GM23338 (cell line): ENCODE measurements around the gene PRKD1. TPM values are rescaled to one million over a fixed set of nuclear protein-coding genes. Genes with fewer than 3 reads are reported as not detected.

ENCODE experiments used
- ATAC-seq: fragments of 200-7000 bp; cut with Tn5 transposase; 3 replicates; pipeline ENCODE4 v1.9.1; 2020
- DNase-seq: peaks from one replicate; pipeline ENCODE4 v3.0.0-alpha.2; 2015; ENCODE audit warnings: low spot score
- H2AFZ ChIP-seq: fragments of 200-600 bp; sonication (generic); 2 replicates; pipeline ENCODE4 v1.8.0; 2016; ENCODE audit warnings: antibody characterized with exemption, mild to moderate bottlenecking, moderate library complexity
- H3F3A ChIP-seq: fragments of 200-600 bp; sonication (generic); replicated peaks from 2 replicates; pipeline ENCODE4 v1.8.0; 2017; ENCODE audit warnings: antibody characterized with exemption, mixed run types, low read depth
- H3K27ac ChIP-seq: fragments of 200-600 bp; sonication (generic); 2 replicates; pipeline ENCODE4 v1.6.1; 2016; ENCODE audit warnings: low read depth
- H3K27me3 ChIP-seq: fragments of 200-600 bp; sonication (generic); 2 replicates; pipeline ENCODE4 v1.8.0; 2016; ENCODE audit warnings: mild to moderate bottlenecking, mixed run types, moderate library complexity; ENCODE audit not compliant: insufficient read depth
- H3K36me3 ChIP-seq: fragments of 200-600 bp; sonication (generic); 2 replicates; pipeline ENCODE4 v1.8.0; 2016; ENCODE audit warnings: mild to moderate bottlenecking; ENCODE audit not compliant: insufficient read depth
- H3K4me1 ChIP-seq: fragments of 200-600 bp; sonication (generic); 2 replicates; pipeline ENCODE4 v1.8.0; 2016; ENCODE audit warnings: mild to moderate bottlenecking, moderate library complexity; ENCODE audit not compliant: insufficient read depth
- H3K4me2 ChIP-seq: fragments of 200-600 bp; sonication (generic); 2 replicates; pipeline ENCODE4 v1.7.1; 2017; ENCODE audit warnings: mixed run types
- H3K4me3 ChIP-seq: fragments of 200-600 bp; sonication (generic); 2 replicates; pipeline ENCODE4 v1.6.1; 2016; ENCODE audit warnings: mixed run types
- H3K79me2 ChIP-seq: fragments of 200-600 bp; sonication (generic); replicated peaks from 2 replicates; pipeline ENCODE4 v1.8.0; 2017; ENCODE audit warnings: mild to moderate bottlenecking; ENCODE audit not compliant: insufficient read depth
- H3K9me2 ChIP-seq: fragments of 200-600 bp; sonication (generic); 2 replicates; pipeline ENCODE4 v1.8.0; 2017; ENCODE audit not compliant: insufficient read depth
- H4K20me1 ChIP-seq: fragments of 200-600 bp; sonication (generic); replicated peaks from 2 replicates; pipeline ENCODE4 v1.8.0; 2017; ENCODE audit warnings: mild to moderate bottlenecking; ENCODE audit not compliant: insufficient read depth
- H3K27ac Mint-ChIP-seq: 2 replicates; pipeline ENCODE4 v1.8.0; 2020; ENCODE audit warnings: inconsistent platforms, mild to moderate bottlenecking, moderate library complexity, mixed read lengths
- H3K27me3 Mint-ChIP-seq: 3 replicates; pipeline ENCODE4 v1.8.0; 2022; ENCODE audit warnings: low read depth, mild to moderate bottlenecking, moderate library complexity, mixed read lengths, inconsistent platforms; ENCODE audit not compliant: insufficient read depth, poor library complexity
- H3K36me3 Mint-ChIP-seq: 3 replicates; pipeline ENCODE4 v1.8.0; 2021; ENCODE audit warnings: low read depth, mild to moderate bottlenecking, inconsistent platforms, moderate library complexity, mixed read lengths
- H3K4me1 Mint-ChIP-seq: 3 replicates; pipeline ENCODE4 v1.8.0; 2020; ENCODE audit warnings: mild to moderate bottlenecking, inconsistent platforms, mixed read lengths
- H3K4me3 Mint-ChIP-seq: 3 replicates; pipeline ENCODE4 v1.8.0; 2021; ENCODE audit warnings: moderate library complexity, mild to moderate bottlenecking, inconsistent platforms, mixed read lengths
- H3K9me3 Mint-ChIP-seq: 3 replicates; pipeline ENCODE4 v1.8.0; 2020; ENCODE audit warnings: moderate library complexity, mild to moderate bottlenecking, inconsistent platforms, mixed read lengths
- CREB1 ChIP-seq: fragments of 250-450 bp; sonication (Bioruptor Pico); IDR thresholded peaks from 2 replicates; pipeline ENCODE4 v1.5.0; 2020; ENCODE audit warnings: low read depth, mild to moderate bottlenecking, moderate library complexity
- EZH2 ChIP-seq: fragments of 200-600 bp; sonication (generic); IDR thresholded peaks from one replicate; pipeline ENCODE4 v1.8.0; 2017; ENCODE audit warnings: antibody characterized with exemption, mild to moderate bottlenecking, low read depth; ENCODE audit not compliant: unreplicated experiment
- EZH2phosphoT487 ChIP-seq: fragments of 200-600 bp; sonication (generic); IDR thresholded peaks from one replicate; pipeline ENCODE4 v1.8.1; 2018; ENCODE audit warnings: antibody characterized with exemption; ENCODE audit not compliant: unreplicated experiment
- JUNB ChIP-seq: IDR thresholded peaks from one replicate; pipeline ENCODE4 v1.6.1; 2016; ENCODE audit warnings: antibody characterized with exemption; ENCODE audit not compliant: unreplicated experiment
- NANOG ChIP-seq: IDR thresholded peaks from 2 replicates; pipeline ENCODE4 v1.6.1; 2016; ENCODE audit warnings: antibody characterized with exemption, borderline replicate concordance
- STAT1 ChIP-seq: IDR thresholded peaks from one replicate; pipeline ENCODE4 v1.6.1; 2016; ENCODE audit warnings: antibody characterized with exemption; ENCODE audit not compliant: unreplicated experiment
- ZNF331 ChIP-seq: fragments of 250-450 bp; sonication (Bioruptor Pico); IDR thresholded peaks from 2 replicates; pipeline ENCODE4 v1.5.0; 2020; ENCODE audit warnings: low read depth, mild to moderate bottlenecking, moderate library complexity
- polyA plus RNA-seq: library from polyadenylated mRNA; unstranded; fragments of >200 nt; fragmentation: Nextera tagmentation; extraction: Ambion mirVana; gene quantifications from 2 replicates; pipeline ENCODE4 v1.2.1, GENCODE V29; 2016
- total RNA-seq: library from RNA; depleted of rRNA; stranded (reverse); fragments of >200 nt; shearing (Covaris generic); gene quantifications from 2 replicates; pipeline ENCODE4 v1.2.3, GENCODE V29; 2014
- TF ChIP-seq, protein P1 (sequence below): IDR thresholded peaks from 2 replicates; pipeline ENCODE4 v1.6.1; 2016; ENCODE audit warnings: antibody characterized with exemption
- TF ChIP-seq, protein P2 (sequence below), 2 experiments: fragments of 200-600 bp in 1 of 2; sonication (generic) in 1 of 2; conservative IDR thresholded peaks; 2 replicates each; pipeline versions ENCODE4 v1.5.1 to v1.6.1; 2016 to 2017; ENCODE audit warnings: antibody characterized with exemption in 2 of 2, low read depth in 2 of 2, mild to moderate bottlenecking in 2 of 2, moderate library complexity in 1 of 2
- TF ChIP-seq, protein P3 (sequence below): IDR thresholded peaks from one replicate; pipeline ENCODE4 v1.6.1; 2018; ENCODE audit warnings: antibody characterized with exemption; ENCODE audit not compliant: unreplicated experiment

Gene PRKD1
- total and polyA plus RNA-seq, 2 experiments from 2014 or later = 3.1 to 9.7 TPM

DNA sequence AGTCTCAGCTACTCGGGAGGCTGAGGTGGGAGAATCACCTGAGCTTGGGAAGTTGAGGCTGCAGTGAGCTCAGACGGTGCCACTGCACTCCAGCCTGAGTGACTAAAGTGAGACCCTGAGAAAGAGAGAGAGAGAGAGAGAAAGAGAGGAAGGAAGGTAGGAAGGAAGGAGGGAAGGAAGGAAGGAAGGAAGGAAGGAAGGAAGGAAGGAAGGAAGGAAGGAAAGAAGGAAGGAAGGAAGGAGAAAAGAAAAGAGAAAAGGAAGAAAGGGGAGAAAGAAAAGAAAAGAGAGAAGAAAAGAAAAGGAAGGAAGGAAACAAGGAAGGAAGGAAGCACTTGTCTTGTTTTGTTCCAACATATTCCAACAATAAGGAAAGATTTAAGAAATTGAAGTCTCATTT, 7.8 kb downstream of the PRKD1 start:
- Histone ChIP-seq H4K20me1 (no peaks in the 10 kb centered on the region), H3K79me2 (peaks cover 4% of the 10 kb centered on the region; the same call in 1 of the 2 replicates), H3F3A (no peaks in the 10 kb centered on the region), H3K27me3 (peaks cover 9% of the 10 kb centered on the region; the same call in 1 of the 2 replicates), H3K27ac (no peak overlapping the region), H3K9me2 (no peaks in the 10 kb centered on the region), H3K4me2 (no peak overlapping the region), H2AFZ (no peak overlapping the region), H3K4me3 (no peak overlapping the region), H3K36me3 (no peaks in the 10 kb centered on the region), H3K4me1 (peaks cover 6% of the 10 kb centered on the region)
- ATAC-seq (no peak), DNase-seq (no peak)
- H3K4me3 Mint-ChIP-seq = no peak overlapping the region
- peak overlapping the region; percentile 8; the same call in 1 of the 2 replicates for H3K27ac Mint-ChIP-seq
- H3K27me3 Mint-ChIP-seq = peaks cover 5% of the 10 kb centered on the region
- H3K9me3 Mint-ChIP-seq = no peaks in the 10 kb centered on the region
- TF ChIP-seq JUNB (no peak), STAT1 (no peak), EZH2 (no peak), ZNF331 (CRISPR knock-in tag) (no peak), NANOG (no peak), EZH2phosphoT487 (no peak), CREB1 (CRISPR knock-in tag) (no peak)
- TF ChIP-seq, protein P1, sequence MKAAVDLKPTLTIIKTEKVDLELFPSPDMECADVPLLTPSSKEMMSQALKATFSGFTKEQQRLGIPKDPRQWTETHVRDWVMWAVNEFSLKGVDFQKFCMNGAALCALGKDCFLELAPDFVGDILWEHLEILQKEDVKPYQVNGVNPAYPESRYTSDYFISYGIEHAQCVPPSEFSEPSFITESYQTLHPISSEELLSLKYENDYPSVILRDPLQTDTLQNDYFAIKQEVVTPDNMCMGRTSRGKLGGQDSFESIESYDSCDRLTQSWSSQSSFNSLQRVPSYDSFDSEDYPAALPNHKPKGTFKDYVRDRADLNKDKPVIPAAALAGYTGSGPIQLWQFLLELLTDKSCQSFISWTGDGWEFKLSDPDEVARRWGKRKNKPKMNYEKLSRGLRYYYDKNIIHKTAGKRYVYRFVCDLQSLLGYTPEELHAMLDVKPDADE = no peak
- TF ChIP-seq, protein P2, sequence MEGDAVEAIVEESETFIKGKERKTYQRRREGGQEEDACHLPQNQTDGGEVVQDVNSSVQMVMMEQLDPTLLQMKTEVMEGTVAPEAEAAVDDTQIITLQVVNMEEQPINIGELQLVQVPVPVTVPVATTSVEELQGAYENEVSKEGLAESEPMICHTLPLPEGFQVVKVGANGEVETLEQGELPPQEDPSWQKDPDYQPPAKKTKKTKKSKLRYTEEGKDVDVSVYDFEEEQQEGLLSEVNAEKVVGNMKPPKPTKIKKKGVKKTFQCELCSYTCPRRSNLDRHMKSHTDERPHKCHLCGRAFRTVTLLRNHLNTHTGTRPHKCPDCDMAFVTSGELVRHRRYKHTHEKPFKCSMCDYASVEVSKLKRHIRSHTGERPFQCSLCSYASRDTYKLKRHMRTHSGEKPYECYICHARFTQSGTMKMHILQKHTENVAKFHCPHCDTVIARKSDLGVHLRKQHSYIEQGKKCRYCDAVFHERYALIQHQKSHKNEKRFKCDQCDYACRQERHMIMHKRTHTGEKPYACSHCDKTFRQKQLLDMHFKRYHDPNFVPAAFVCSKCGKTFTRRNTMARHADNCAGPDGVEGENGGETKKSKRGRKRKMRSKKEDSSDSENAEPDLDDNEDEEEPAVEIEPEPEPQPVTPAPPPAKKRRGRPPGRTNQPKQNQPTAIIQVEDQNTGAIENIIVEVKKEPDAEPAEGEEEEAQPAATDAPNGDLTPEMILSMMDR (conservative IDR thresholded peaks at IDR 0.05; ENCODE audit: low read depth in 2 of 2) = no peak
- TF ChIP-seq, protein P3, sequence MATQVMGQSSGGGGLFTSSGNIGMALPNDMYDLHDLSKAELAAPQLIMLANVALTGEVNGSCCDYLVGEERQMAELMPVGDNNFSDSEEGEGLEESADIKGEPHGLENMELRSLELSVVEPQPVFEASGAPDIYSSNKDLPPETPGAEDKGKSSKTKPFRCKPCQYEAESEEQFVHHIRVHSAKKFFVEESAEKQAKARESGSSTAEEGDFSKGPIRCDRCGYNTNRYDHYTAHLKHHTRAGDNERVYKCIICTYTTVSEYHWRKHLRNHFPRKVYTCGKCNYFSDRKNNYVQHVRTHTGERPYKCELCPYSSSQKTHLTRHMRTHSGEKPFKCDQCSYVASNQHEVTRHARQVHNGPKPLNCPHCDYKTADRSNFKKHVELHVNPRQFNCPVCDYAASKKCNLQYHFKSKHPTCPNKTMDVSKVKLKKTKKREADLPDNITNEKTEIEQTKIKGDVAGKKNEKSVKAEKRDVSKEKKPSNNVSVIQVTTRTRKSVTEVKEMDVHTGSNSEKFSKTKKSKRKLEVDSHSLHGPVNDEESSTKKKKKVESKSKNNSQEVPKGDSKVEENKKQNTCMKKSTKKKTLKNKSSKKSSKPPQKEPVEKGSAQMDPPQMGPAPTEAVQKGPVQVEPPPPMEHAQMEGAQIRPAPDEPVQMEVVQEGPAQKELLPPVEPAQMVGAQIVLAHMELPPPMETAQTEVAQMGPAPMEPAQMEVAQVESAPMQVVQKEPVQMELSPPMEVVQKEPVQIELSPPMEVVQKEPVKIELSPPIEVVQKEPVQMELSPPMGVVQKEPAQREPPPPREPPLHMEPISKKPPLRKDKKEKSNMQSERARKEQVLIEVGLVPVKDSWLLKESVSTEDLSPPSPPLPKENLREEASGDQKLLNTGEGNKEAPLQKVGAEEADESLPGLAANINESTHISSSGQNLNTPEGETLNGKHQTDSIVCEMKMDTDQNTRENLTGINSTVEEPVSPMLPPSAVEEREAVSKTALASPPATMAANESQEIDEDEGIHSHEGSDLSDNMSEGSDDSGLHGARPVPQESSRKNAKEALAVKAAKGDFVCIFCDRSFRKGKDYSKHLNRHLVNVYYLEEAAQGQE = no peak
- no peaks in the 10 kb centered on the region for H3K36me3 Mint-ChIP-seq
- peaks cover 8% of the 10 kb centered on the region for H3K4me1 Mint-ChIP-seq
